ENCODE measurements around the gene ADAM19.
"Not testable (repeated sequence)": the region's sequence is repeated elsewhere in the genome, so short reads cannot be mapped to it uniquely, and the experiment has no call there.

Gene ADAM19

DNA sequence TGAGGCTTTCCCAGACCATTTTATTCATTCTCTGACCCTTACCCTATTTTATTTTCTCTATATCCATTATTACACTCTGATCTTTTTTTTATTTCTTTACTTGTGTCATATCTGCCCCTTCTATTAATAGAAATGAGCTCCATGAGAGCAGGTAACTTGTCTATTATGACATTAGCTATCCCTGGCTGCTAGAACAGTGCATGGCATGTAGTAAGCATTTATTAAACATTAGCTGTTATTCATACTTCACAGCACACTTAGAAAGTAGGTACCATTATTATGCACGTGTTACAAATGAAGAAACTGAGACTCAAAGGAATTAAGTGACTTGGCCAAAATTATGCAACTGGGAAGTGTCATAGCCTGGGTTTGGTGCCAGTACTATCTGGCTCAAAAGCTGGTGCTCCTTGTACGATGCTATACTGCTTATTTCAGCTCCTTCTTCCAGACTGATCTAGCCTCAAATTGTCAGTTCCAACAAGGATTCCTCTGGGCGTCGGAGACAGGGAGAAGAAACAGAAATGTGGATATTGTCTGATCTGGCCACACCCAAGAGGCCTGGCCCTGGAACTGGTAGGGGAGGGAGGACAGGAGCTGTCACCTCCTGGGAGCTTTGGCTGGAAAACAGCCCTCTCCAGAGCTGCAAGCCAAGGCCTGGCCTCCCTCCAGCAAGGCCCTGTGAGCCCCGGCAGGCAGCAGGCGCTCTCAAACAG is 126.4 kb downstream of the ADAM19 start:
- DNase-seq: no peak
- TF ChIP-seq POLR2A (IDR thresholded peaks at IDR 0.05; ENCODE audit: low read length): no peak
- TF ChIP-seq GATA1 (IDR thresholded peaks at IDR 0.05; ENCODE audit: low read depth, low read length): no peak

DNA sequence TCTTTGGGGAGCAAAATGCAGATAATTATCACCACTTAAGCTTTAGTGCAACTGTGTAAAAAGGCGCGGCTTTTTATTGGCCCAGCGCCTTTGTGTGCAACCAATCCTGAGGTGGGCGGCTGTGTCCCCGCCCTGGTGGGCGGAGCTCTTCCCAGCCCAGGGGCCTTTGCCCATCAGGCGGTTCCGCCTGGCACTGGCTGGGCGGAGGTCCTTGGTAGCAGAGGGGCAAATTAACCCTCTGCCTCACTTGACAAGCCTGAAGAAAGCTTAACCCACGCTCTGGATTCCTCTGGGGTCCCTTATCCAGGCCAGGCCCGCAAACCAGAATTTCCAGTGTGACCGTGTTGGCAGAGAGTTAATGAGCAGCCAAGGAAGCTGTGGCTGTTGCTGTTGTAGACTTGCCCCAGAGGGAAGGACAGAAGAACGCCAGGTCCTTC is 128.4 kb downstream of the ADAM19 start:
- DNase-seq: peak in 1 of 2 experiments; percentile 10
- no peak for TF ChIP-seq GATA1 (IDR thresholded peaks at IDR 0.05; ENCODE audit: low read depth, low read length)
- TF ChIP-seq POLR2A (IDR thresholded peaks at IDR 0.05; ENCODE audit: low read length): no peak

DNA sequence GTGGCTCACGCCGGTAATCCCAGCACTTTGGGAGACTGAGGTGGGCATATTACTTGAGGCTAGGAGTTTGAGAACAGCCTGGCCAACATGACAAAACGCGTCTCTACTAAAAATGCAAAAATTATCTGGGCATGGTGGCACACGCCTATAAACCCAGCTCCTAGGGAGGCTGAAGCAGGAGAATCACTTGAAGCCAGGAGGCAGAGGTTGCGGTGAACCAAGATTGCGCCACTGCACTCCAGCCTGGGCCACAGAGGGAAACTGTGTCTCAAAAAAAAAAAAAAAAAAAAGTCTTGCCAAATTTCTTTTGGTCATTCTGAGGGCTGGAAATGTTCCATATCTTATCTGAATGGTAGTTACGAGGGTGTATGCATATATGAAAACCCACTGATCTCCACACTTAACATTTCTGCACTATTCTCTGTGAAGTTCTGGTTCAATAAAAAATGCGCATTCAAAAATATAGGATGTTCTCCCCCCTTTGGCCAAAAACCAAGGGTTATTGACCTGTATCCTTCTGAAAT is 129.1 kb downstream of the ADAM19 start:
- no peak for DNase-seq
- TF ChIP-seq POLR2A (IDR thresholded peaks at IDR 0.05; ENCODE audit: low read length): no peak
- TF ChIP-seq GATA1 (IDR thresholded peaks at IDR 0.05; ENCODE audit: low read depth, low read length): no peak

DNA sequence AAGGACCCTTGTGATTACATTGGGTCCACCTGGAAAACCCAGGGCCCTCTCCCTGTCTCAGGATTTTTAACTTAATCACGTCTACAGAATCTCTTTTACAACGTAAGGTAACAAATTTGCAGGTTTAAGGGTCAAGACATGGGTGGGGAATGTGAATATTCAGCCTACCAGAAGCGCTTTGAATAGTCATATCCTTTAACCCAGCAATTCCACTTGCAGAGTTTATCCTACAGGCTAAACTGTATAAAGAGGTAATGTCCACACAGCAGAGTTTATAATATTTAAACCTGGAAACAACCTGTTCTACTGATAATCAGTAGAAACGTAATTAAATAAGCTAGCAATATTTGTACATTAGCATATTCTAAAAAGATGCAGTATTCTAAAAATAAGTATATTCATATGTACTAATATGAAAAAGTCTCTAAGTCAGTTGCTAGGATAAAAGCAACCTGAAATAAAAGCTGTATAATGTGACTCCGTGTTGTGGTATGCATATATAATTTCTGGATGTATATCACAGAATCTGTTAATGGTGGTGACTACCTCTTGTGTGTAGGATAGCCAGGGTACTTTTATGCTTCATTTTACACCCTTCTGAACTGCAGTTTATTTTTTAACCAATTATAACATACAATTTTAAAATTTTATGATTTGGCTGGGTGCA is 129.7 kb downstream of the ADAM19 start:
- DNase-seq: no peak
- TF ChIP-seq GATA1 (IDR thresholded peaks at IDR 0.05; ENCODE audit: low read depth, low read length) (no peak), POLR2A (IDR thresholded peaks at IDR 0.05; ENCODE audit: low read length) (no peak)

DNA sequence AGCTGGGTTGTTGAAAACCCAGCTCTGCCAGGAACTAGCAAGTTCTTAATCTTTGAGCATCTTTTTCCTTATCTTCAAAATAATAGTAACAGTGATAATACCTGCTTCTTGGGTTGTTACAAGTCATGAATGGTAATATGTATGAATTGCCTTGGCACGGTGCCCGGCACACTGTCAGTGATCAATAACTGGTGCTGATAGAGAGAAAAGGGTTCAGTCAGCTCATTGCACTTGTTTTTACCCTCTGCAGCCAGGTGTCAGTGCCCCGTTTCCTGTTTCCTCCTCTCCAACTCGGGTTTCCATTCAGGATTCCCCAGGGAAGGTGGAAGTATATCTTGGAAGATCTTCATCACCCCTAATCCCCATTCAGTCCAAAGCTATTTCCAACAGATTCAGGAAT is 131.4 kb downstream of the ADAM19 start:
- no peak for DNase-seq
- no peak for TF ChIP-seq POLR2A (IDR thresholded peaks at IDR 0.05; ENCODE audit: low read length)

DNA sequence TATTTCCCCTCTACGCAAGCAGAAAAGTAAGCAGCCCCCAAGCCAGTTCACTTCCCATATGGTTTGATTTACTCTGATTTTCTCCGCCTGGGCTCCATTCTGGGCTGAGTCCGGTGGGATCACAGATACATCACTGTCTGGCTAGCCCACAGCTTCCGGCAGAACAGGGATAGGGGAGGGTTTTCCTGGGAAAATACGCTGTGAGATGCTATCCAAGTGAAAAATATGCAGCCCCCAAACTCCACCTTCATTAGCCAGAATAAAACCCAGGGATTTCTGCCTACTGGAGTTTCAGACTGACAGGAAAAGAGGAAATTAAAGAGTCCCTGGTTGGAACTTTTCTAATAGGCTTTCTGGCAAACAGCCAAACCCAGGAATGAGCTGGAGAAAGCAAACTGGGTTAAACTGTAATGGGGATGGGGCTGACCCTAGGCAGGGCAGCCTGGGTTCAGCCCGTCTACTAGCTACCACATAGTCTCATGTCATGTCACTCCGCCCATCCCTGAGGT is 132.5 kb downstream of the ADAM19 start:
- no peak for TF ChIP-seq POLR2A (IDR thresholded peaks at IDR 0.05; ENCODE audit: low read length)
- TF ChIP-seq GATA1 (IDR thresholded peaks at IDR 0.05; ENCODE audit: low read depth, low read length): no peak
- no peak for DNase-seq

DNA sequence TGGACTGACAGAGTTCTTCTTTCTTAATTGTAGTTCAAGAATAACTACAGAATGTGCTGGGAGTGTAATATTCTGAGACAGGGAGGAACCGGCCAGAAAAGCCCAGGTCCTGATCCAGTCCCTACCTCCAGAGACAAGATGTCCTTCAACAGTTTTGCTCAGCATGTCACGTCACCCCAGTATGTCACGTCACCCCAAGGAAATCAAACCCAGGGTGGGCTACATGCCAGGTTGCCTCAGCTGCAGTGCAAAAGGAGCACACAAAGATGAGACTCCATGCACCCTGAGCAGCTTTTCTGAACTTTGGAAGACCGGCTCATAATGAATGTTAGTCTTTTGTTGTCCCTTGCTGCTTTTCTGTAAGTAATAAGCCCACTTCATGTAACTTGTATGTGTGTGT is 141.5 kb downstream of the ADAM19 start:
- no peak for DNase-seq
- no peak for TF ChIP-seq POLR2A (IDR thresholded peaks at IDR 0.05; ENCODE audit: low read length)
- TF ChIP-seq GATA1 (IDR thresholded peaks at IDR 0.05; ENCODE audit: low read depth, low read length): no peak

DNA sequence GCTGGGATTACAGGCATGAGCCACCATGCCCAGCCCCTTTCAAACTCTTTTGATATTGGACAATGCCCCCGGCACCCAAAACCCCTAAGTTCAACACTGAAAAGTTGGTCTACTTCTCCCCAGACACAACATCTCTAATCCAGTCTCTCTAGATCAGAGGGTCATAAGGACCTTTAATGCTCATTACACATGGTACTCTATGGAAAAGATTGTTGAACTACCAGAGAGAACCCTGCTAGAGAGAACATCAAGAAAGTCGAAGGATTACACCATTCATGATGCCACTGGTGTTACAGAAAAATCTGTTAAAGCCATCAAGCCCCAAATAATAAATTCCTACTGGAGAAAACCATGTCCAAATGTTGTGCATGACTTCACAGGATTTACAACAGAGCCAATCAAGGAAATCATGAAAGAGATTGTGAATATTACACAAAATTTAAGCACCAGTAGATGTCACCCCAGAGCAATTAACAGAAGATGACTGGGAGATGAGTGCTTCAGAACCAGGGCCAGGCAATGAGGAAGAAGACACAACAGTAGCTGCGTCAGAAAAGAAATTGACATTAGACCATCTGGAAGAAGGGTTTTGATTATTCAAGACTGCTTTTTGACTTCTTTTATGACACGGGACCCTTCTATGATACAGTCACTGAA is 143.9 kb downstream of the ADAM19 start:
- peak; percentile 31 to 48 for DNase-seq
- no peak for TF ChIP-seq POLR2A (IDR thresholded peaks at IDR 0.05; ENCODE audit: low read length)
- no peak for TF ChIP-seq GATA1 (IDR thresholded peaks at IDR 0.05; ENCODE audit: low read depth, low read length)

DNA sequence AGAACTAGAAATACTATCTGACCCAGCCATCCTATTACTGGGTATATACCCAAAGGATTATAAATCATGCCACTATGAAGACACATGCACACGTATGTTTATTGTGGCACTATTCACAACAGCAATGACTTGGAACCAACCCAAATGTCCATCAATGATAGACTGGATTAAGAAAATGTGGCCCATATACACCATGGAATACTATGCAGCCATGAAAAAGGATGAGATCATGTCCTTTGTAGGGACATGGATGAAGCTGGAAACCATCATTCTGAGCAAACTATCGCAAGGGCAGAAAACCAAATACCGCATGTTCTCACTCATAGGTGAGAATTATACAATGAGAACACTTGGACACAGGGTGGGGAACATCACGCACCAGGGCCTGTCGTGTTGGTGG is 145.7 kb downstream of the ADAM19 start:
- not testable (repeated sequence) for DNase-seq

Data from erythroblast (primary cell).